ENCODE results near the gene VSIG8.

GRCh38 chr1:159823406-159823805, 39.1 kb downstream of the VSIG8 start:
- TF ChIP-seq, protein P1, sequence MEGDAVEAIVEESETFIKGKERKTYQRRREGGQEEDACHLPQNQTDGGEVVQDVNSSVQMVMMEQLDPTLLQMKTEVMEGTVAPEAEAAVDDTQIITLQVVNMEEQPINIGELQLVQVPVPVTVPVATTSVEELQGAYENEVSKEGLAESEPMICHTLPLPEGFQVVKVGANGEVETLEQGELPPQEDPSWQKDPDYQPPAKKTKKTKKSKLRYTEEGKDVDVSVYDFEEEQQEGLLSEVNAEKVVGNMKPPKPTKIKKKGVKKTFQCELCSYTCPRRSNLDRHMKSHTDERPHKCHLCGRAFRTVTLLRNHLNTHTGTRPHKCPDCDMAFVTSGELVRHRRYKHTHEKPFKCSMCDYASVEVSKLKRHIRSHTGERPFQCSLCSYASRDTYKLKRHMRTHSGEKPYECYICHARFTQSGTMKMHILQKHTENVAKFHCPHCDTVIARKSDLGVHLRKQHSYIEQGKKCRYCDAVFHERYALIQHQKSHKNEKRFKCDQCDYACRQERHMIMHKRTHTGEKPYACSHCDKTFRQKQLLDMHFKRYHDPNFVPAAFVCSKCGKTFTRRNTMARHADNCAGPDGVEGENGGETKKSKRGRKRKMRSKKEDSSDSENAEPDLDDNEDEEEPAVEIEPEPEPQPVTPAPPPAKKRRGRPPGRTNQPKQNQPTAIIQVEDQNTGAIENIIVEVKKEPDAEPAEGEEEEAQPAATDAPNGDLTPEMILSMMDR (IDR thresholded peaks at IDR 0.05), result no peak
- no peak for TF ChIP-seq POLR2A (IDR thresholded peaks at IDR 0.05)
